Endometrial microvascular endothelial cells (primary cell): Measurements from ENCODE around the gene IQGAP2. TPM values are rescaled to one million over a fixed set of nuclear protein-coding genes. Genes with fewer than 3 reads are reported as not detected.

Experiments
- total RNA-seq: library from RNA; depleted of rRNA; stranded (reverse); fragments of >200 nt; gene quantifications from one replicate; pipeline ENCODE4 v1.2.3, GENCODE V29; 2015; ENCODE audit errors: inconsistent ontology term

The IQGAP2 gene
- total RNA-seq, 1 donor from 2014 or later: 0.09 TPM

Other genes starting within 250 kb of the IQGAP2 start
- gene F2RL2, start 220.1 kb downstream of the IQGAP2 start, total RNA-seq: 2.9 TPM